Stomach (tissue), 9 donors: ENCODE data around the gene VAV2. TPM values are rescaled to one million over a fixed set of nuclear protein-coding genes. Genes with fewer than 3 reads are reported as not detected.

Source experiments
- DNase-seq, 2 donors: peaks; one replicate each; pipeline versions ENCODE4 v3.0.0 to v3.0.0-alpha.2; 2013 to 2019
- H3K27ac ChIP-seq, 5 donors: fragments of 200-600 bp in 4 of 5; sonication (generic) in 4 of 5; one replicate each; pipeline ENCODE4 v1.5.1; 2013 to 2019; ENCODE audit warnings: mild to moderate bottlenecking in 1 of 5, moderate library complexity in 1 of 5
- H3K27me3 ChIP-seq, 3 donors: fragments of 200-600 bp; sonication (generic); one replicate each; pipeline ENCODE4 v1.5.1; 2017 to 2019; ENCODE audit warnings: mixed run types in 1 of 3
- H3K36me3 ChIP-seq, 4 donors: fragments of 200-600 bp; sonication (generic); 1 replicate in 3 of 4; 2 replicates in 1 of 4; pipeline ENCODE4 v1.5.1; 2016 to 2019
- H3K4me1 ChIP-seq, 4 donors: fragments of 200-600 bp; sonication (generic); one replicate each; pipeline ENCODE4 v1.5.1; 2016 to 2019
- H3K4me3 ChIP-seq, 4 donors: fragments of 200-600 bp; sonication (generic) in 3 of 4; one replicate each; pipeline ENCODE4 v1.5.1; 2016 to 2019; ENCODE audit warnings: mild to moderate bottlenecking in 1 of 4
- H3K9me3 ChIP-seq, 4 donors: fragments of 200-600 bp; sonication (generic); one replicate each; pipeline ENCODE4 v1.5.1; 2016 to 2019
- EP300 ChIP-seq: sonication (generic); formaldehyde crosslinking; IDR thresholded peaks from one replicate; pipeline ENCODE4 v1.6.1; 2017; ENCODE audit warnings: antibody characterized with exemption
- POLR2A ChIP-seq, 4 donors: fragments of 450-650 bp; IDR thresholded peaks; one replicate each; pipeline ENCODE4 v1.6.1; 2016; ENCODE audit warnings: antibody characterized with exemption in 4 of 4, control low read depth in 2 of 4, mild to moderate bottlenecking in 1 of 4, moderate library complexity in 1 of 4
- POLR2AphosphoS5 ChIP-seq, 3 donors: sonication (generic); formaldehyde crosslinking; IDR thresholded peaks; one replicate each; pipeline ENCODE4 v1.6.1; 2016; ENCODE audit warnings: antibody characterized with exemption in 3 of 3
- whole genome bisulfite sequencing, 5 donors: extraction: QIAGEN DNeasy Blood & Tissue Kit in 3 of 5; methylation state at CpG; one replicate each; pipeline versions ENCODE4 v1.1.5 to v1.1.7; 2013 to 2018; 5-methylcytosine and 5-hydroxymethylcytosine counted together
- intact Hi-C: fragments of 100-400 bp; cut with DNase I; formaldehyde crosslinking; loops from one replicate; pipeline ENCODE4 v1.15.1; 2023; ENCODE audit warnings: low total_unique reads
- polyA plus RNA-seq, 3 donors: library from polyadenylated mRNA; stranded (reverse); fragments of 200-250 nt; gene quantifications; one replicate each; pipeline ENCODE4 v1.2.3, GENCODE V29; 2013
- total RNA-seq, 5 donors: library from RNA; depleted of rRNA; stranded (reverse); fragments of >200 nt; gene quantifications; one replicate each; pipeline versions ENCODE4 v1.1.0 to v1.2.3, GENCODE V29; 2014 to 2016
- TF ChIP-seq, protein P1 (sequence below), 7 experiments: fragments of 450-650 bp in 4 of 7; fragments of 200-600 bp in 3 of 7; sonication (generic) in 3 of 7; IDR thresholded peaks; one replicate each; pipeline ENCODE4 v1.5.1; 2016 to 2019; ENCODE audit warnings: antibody characterized with exemption in 7 of 7, control low read depth in 2 of 7, mild to moderate bottlenecking in 1 of 7
- donor health status: healthy with polysubstance abuse.
- donor health status: Bipolar disorder and iron deficiency.
- donor health status: healthy.

Gene VAV2
- total and polyA plus RNA-seq, 8 donors = 4.1 to 14.2 (median 7.0) TPM

DNA sequence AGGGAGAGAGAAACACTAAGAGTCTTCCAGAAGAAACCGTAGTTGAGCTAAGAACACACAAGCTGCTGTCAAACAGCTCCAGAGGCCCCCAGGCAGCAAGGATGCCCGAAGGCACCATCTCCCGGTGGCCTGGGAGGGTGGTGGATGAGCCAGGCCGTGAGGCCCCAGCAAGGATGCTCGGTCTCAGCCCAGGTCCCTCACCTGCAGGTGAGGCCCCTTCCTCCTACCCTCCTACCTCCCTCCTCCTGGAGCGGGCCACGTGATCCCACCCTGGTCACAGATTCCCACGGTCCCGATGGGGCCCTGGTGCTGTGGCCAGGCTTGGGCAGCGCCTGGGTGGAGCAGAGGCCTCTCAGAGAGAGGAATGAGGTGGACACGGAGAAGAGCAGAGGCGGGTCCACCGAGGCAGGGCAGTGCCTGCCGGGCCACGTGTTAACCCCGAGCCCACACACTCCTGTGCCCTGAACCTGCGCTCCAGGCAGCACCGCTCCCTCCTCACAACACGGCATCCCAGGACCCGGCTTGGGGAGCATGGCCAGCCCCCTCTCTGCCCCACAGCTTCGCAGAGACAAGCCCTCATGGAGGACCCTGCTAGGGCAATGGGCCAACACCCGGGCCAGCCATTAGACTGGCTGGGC, 158.6 kb downstream of the VAV2 start:
- no peak for DNase-seq
- 91 to 94% (median 93%) methylated on average over 12 to 22 of the region's 22 CpGs for WGBS, 5 donors
- H3K27ac ChIP-seq = no peak overlapping the region
- TF ChIP-seq POLR2AphosphoS5 (IDR thresholded peaks at IDR 0.05) = no peak
- TF ChIP-seq EP300 = no peak
- TF ChIP-seq, protein P1, sequence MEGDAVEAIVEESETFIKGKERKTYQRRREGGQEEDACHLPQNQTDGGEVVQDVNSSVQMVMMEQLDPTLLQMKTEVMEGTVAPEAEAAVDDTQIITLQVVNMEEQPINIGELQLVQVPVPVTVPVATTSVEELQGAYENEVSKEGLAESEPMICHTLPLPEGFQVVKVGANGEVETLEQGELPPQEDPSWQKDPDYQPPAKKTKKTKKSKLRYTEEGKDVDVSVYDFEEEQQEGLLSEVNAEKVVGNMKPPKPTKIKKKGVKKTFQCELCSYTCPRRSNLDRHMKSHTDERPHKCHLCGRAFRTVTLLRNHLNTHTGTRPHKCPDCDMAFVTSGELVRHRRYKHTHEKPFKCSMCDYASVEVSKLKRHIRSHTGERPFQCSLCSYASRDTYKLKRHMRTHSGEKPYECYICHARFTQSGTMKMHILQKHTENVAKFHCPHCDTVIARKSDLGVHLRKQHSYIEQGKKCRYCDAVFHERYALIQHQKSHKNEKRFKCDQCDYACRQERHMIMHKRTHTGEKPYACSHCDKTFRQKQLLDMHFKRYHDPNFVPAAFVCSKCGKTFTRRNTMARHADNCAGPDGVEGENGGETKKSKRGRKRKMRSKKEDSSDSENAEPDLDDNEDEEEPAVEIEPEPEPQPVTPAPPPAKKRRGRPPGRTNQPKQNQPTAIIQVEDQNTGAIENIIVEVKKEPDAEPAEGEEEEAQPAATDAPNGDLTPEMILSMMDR (IDR thresholded peaks at IDR 0.05) = no peak
- no peak for TF ChIP-seq POLR2A (IDR thresholded peaks at IDR 0.05)
- H3K4me3 ChIP-seq = no peak overlapping the region
- no peaks in the 10 kb centered on the region for H3K4me1 ChIP-seq
- peaks cover 0 to 7% (median 5%) of the 10 kb centered on the region in 4 donors for H3K36me3 ChIP-seq
- intact Hi-C loops = no loop called here
- H3K9me3 ChIP-seq = no peaks in the 10 kb centered on the region
- no peaks in the 10 kb centered on the region for H3K27me3 ChIP-seq

DNA sequence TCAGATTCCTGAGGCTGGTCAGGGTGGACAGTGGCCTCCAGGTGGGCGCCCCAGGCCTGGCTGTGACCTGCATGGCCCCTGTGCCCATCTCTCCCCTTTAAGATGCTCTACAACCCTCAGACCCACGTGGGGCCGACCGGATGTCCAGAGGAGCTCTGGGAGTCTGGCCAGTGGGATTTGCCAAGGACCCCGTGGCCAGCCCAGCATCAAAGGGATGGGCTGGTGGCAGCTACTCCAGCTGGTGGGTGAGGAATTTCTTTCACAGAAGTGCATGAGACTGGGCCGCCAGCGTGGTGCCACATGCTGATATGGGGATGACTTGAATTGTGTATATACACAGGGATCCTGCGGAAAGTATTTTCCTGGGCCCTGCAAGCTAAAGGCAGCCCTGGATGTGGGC, 159.2 kb downstream of the VAV2 start:
- Histone ChIP-seq H3K36me3 (peaks cover 0 to 7% (median 5%) of the 10 kb centered on the region in 4 donors), H3K4me1 (no peaks in the 10 kb centered on the region), H3K27ac (no peak overlapping the region), H3K9me3 (no peaks in the 10 kb centered on the region), H3K4me3 (no peak overlapping the region), H3K27me3 (no peaks in the 10 kb centered on the region)
- WGBS, 5 donors = 83 to 90% (median 89%) methylated on average over 8 of the region's 8 CpGs
- no peak for DNase-seq
- TF ChIP-seq EP300 = no peak
- TF ChIP-seq POLR2A (IDR thresholded peaks at IDR 0.05) = no peak
- no peak for TF ChIP-seq POLR2AphosphoS5 (IDR thresholded peaks at IDR 0.05)
- TF ChIP-seq, protein P1 (IDR thresholded peaks at IDR 0.05) = no peak
- intact Hi-C loops = no loop called here

DNA sequence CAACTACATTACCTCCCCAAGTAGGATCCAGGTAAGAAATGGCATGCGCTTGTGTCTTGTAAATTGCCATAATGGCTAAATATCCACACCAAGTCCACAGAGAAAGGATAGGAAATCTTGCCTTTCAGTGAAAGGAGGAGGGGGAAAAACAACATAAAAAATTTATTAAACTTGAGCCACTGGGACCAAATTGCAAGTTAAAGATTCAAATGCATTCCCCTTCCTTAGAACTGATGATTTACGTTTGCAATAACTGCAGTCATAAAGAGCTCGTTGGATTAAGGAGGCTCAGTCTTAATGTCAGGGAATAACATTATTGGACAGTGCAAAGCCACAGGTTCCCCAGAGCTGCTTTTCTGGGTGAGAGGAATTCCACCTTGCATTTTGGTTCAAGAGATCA, 161.4 kb downstream of the VAV2 start:
- Histone ChIP-seq H3K36me3 (peaks cover 0 to 7% (median 5%) of the 10 kb centered on the region in 4 donors), H3K4me3 (no peak overlapping the region), H3K4me1 (no peaks in the 10 kb centered on the region), H3K9me3 (no peaks in the 10 kb centered on the region), H3K27me3 (no peaks in the 10 kb centered on the region), H3K27ac (no peak overlapping the region)
- no peak for DNase-seq
- intact Hi-C loops = no loop called here
- no peak for TF ChIP-seq POLR2AphosphoS5 (IDR thresholded peaks at IDR 0.05)
- 87 to 96% (median 90%) methylated on average over 3 of the region's 3 CpGs for WGBS, 5 donors

DNA sequence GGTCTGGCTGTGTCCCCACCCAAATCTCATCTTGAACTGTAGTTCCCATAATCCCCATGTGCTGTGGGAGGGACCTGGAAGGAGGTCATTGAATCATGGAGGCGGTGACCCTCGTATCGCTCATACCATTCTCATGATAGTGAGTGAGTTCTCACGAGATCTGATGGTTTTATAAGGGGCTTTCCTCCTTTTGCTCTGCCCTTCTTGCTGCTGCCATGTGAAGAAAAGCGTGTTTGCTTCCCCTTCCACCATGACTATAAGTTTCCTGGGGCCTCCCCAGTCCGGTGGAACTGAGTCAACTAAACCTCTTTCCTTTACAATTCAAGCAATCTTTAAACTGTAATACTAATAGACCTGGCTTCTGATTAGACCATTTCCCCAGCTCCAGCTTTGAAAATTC, 161.8 kb downstream of the VAV2 start:
- Histone ChIP-seq H3K4me1 (no peaks in the 10 kb centered on the region), H3K27me3 (no peaks in the 10 kb centered on the region), H3K4me3 (no peak overlapping the region), H3K27ac (no peak overlapping the region), H3K9me3 (no peaks in the 10 kb centered on the region), H3K36me3 (peaks cover 0 to 7% (median 5%) of the 10 kb centered on the region in 4 donors)
- intact Hi-C loops = no loop called here
- WGBS, 5 donors = 87 to 96% (median 90%) methylated on average over 6 of the region's 6 CpGs
- DNase-seq = no peak
- TF ChIP-seq, protein P1 (IDR thresholded peaks at IDR 0.05) = no peak

DNA sequence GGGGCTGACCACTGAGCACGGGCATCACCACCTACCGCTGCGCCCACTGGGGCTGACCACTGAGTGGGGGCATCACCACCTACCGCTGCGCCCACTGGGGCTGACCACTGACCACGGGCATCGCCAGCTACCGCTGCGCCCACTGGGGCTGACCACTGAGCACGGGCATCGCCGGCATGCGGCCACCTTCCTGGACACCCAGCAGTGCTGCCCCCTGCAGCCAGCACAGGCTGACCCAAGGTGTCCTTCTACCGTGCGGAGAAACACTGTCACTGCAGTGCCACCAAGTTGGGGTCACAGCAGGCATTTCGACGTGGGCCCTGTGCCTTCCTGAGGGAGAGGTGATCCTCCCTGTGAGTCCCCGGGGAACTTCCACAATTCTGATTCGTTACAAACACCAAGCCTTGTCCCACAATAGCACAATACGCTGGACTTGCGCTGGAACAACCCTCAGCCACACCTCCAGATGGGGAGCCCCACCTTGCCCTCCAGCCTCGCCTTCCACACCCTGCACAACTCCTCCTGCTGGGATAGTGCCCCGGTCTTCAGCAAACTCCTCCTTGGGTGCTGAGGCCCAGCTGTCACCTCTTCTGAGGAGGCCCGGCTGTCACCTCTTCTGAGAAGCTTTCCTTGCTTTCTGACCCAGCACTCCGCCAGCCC, 163.7 kb downstream of the VAV2 start:
- DNase-seq = no peak
- Histone ChIP-seq H3K27me3 (no peaks in the 10 kb centered on the region), H3K36me3 (peaks cover 0 to 5% (median 4%) of the 10 kb centered on the region in 4 donors), H3K27ac (no peak overlapping the region), H3K4me1 (no peaks in the 10 kb centered on the region), H3K9me3 (no peaks in the 10 kb centered on the region), H3K4me3 (no peak overlapping the region)
- intact Hi-C loops = no loop called here
- TF ChIP-seq, protein P1 (IDR thresholded peaks at IDR 0.05) = no peak
- TF ChIP-seq EP300 = no peak
- no peak for TF ChIP-seq POLR2AphosphoS5 (IDR thresholded peaks at IDR 0.05)
- TF ChIP-seq POLR2A (IDR thresholded peaks at IDR 0.05) = no peak
- 86 to 95% (median 91%) methylated on average over 8 to 16 of the region's 25 CpGs for WGBS, 5 donors
